ENCODE results near the gene NLRP12.
"Not testable (repeated sequence)": the region's sequence is repeated elsewhere in the genome, so short reads cannot be mapped to it uniquely, and the experiment has no call there.

Gene NLRP12

GRCh38 chr19:53774491-53774890 lies 49.6 kb downstream of the NLRP12 start:
- DNase-seq, result not testable (repeated sequence)

- no peak for DNase-seq
Measured at GRCh38 chr19:53773999-53774398, 50.1 kb downstream of the NLRP12 start.

GRCh38 chr19:53772943-53773342 lies 51.2 kb downstream of the NLRP12 start:
- DNase-seq, result peak; percentile 0 to 9

- no peak for DNase-seq
Measured at GRCh38 chr19:53771144-53771543, 53.0 kb downstream of the NLRP12 start.

- DNase-seq, result not testable (repeated sequence)
Measured at GRCh38 chr19:53769696-53770309, 54.3 kb downstream of the NLRP12 start.

GRCh38 chr19:53768401-53768800 lies 55.7 kb downstream of the NLRP12 start:
- DNase-seq, result no peak

- DNase-seq, result not testable (repeated sequence)
Measured at GRCh38 chr19:53758991-53759390, 65.1 kb downstream of the NLRP12 start.
